Loucy (cell line): Measurements from ENCODE around the gene GFPT2.

Experiments used
- CTCF ChIP-seq: fragments of 200-600 bp; sonication (generic); conservative IDR thresholded peaks from 2 replicates; pipeline ENCODE4 v1.5.1; 2014; ENCODE audit warnings: mild to moderate bottlenecking, antibody characterized with exemption, low read length
- EZH2phosphoT487 ChIP-seq: fragments of 200-600 bp; IDR thresholded peaks from 2 replicates; pipeline ENCODE4 v1.6.1; 2018; ENCODE audit warnings: antibody characterized with exemption, mild to moderate bottlenecking, moderate library complexity, borderline replicate concordance

- no peak for TF ChIP-seq CTCF
- no peak for TF ChIP-seq EZH2phosphoT487
These were observed 3.7 kb downstream of the GFPT2 start for GRCh38 chr5:180349391-180349790.
